ELF-1 (cell line): ENCODE results near the gene NAPA.

Experiments
- DNase-seq: peaks from one replicate; pipeline ENCODE4 v3.0.0-alpha.2; 2016; ENCODE audit warnings: low read depth, low spot score

The NAPA gene

GRCh38 chr19:47458672-47459071, 56.2 kb downstream of the NAPA start:
- no peak for DNase-seq

- DNase-seq = no peak
Observed at GRCh38 chr19:47456721-47457474, 58.0 kb downstream of the NAPA start.

- DNase-seq = no peak
Observed at GRCh38 chr19:47450478-47450877, 64.4 kb downstream of the NAPA start.

GRCh38 chr19:47448360-47448727, 66.5 kb downstream of the NAPA start:
- DNase-seq = no peak

- peak; percentile 98 for DNase-seq
Observed at GRCh38 chr19:47447470-47448359, 67.1 kb downstream of the NAPA start.

- DNase-seq = peak; percentile 93
Observed at GRCh38 chr19:47446534-47447469, 68.1 kb downstream of the NAPA start.

GRCh38 chr19:47445937-47446402, 68.9 kb downstream of the NAPA start:
- no peak for DNase-seq

GRCh38 chr19:47445527-47445926, 69.3 kb downstream of the NAPA start:
- no peak for DNase-seq

GRCh38 chr19:47444388-47444821, 70.5 kb downstream of the NAPA start:
- DNase-seq = peak; percentile 71

GRCh38 chr19:47443331-47443730, 71.5 kb downstream of the NAPA start:
- DNase-seq = no peak

GRCh38 chr19:47438793-47439220, 76.1 kb downstream of the NAPA start:
- DNase-seq = no peak
